SK-N-SH (cell line): Measurements from ENCODE around the gene RCN1. TPM values are rescaled to one million over a fixed set of nuclear protein-coding genes. Genes with fewer than 3 reads are reported as not detected.

ENCODE experiments used
- CTCF ChIA-PET: fragments of 300-600, 350-600 bp; formaldehyde crosslinking; extraction: SDS; loops from one replicate; lab custom pipeline; 2021; lab: Yijun Ruan, JAX
- POLR2A ChIA-PET: fragments of 350-600 bp; sonication (Branson Sonifier 250); formaldehyde crosslinking; extraction: SDS; loops from one replicate; lab custom pipeline; 2020; ENCODE audit warnings: antibody characterized with exemption, inconsistent platforms; lab: Yijun Ruan, JAX
- DNase-seq: peaks from one replicate; pipeline ENCODE4 v3.0.0; 2012
- H2AFZ ChIP-seq: fragments of 200-600 bp; sonication (generic); 2 replicates; pipeline ENCODE4 v1.8.1; 2016; ENCODE audit warnings: antibody characterized with exemption, mild to moderate bottlenecking, low read depth
- H3F3A ChIP-seq: fragments of 200-600 bp; sonication (generic); replicated peaks from 2 replicates; pipeline ENCODE3; 2016; ENCODE audit warnings: antibody characterized with exemption, mild to moderate bottlenecking; ENCODE audit not compliant: insufficient read depth
- H3K27ac ChIP-seq, 2 experiments: fragments of 200-500 bp in 1 of 2; fragments of 200-600 bp in 1 of 2; sonication (Bioruptor generic) in 1 of 2; sonication (generic), shearing (Covaris generic) in 1 of 2; 2 replicates each; pipeline versions ENCODE4 v1.5.1 to v1.6.1; 2014 to 2016; ENCODE audit warnings: low read depth in 2 of 2, inconsistent platforms in 1 of 2, low read length in 1 of 2, mild to moderate bottlenecking in 1 of 2, mixed read lengths in 1 of 2
- H3K27me3 ChIP-seq: fragments of 200-600 bp; sonication (generic), shearing (Covaris generic); 2 replicates; pipeline ENCODE4 v1.6.1; 2016; ENCODE audit warnings: mixed run types; ENCODE audit not compliant: insufficient read depth
- H3K36me3 ChIP-seq, 2 experiments: fragments of 200-500 bp in 1 of 2; fragments of 200-600 bp in 1 of 2; sonication (Bioruptor generic) in 1 of 2; sonication (generic) in 1 of 2; replicated peaks in 1 of 2; 2 replicates each; pipeline versions ENCODE3 to v1.5.1; 2014 to 2016; ENCODE audit warnings: low read length in 1 of 2, mild to moderate bottlenecking in 1 of 2; ENCODE audit not compliant: insufficient read depth in 2 of 2, control insufficient read depth in 1 of 2
- H3K4me1 ChIP-seq, 2 experiments: fragments of 200-500 bp in 1 of 2; fragments of 200-600 bp in 1 of 2; sonication (Bioruptor generic) in 1 of 2; sonication (generic), shearing (Covaris generic) in 1 of 2; 2 replicates each; pipeline versions ENCODE4 v1.5.1 to v1.6.1; 2014 to 2016; ENCODE audit warnings: low read depth in 1 of 2, low read length in 1 of 2, mixed run types in 1 of 2; ENCODE audit not compliant: insufficient read depth in 2 of 2, control insufficient read depth in 1 of 2
- H3K4me2 ChIP-seq: fragments of 200-600 bp; sonication (generic), shearing (Covaris generic); 2 replicates; pipeline ENCODE4 v1.6.1; 2017; ENCODE audit warnings: mixed run types
- H3K4me3 ChIP-seq, 2 experiments: fragments of 200-500 bp in 1 of 2; fragments of 200-600 bp in 1 of 2; sonication (Bioruptor generic) in 1 of 2; sonication (generic), shearing (Covaris generic) in 1 of 2; 2 replicates each; pipeline versions ENCODE4 v1.5.1 to v1.8.1; 2014 to 2016; ENCODE audit warnings: low read depth in 2 of 2, inconsistent platforms in 1 of 2, low read length in 1 of 2, mild to moderate bottlenecking in 1 of 2, mixed read lengths in 1 of 2, moderate library complexity in 1 of 2
- H3K79me2 ChIP-seq: fragments of 200-600 bp; sonication (generic); 2 replicates; pipeline ENCODE4 v1.8.1; 2017; ENCODE audit warnings: mild to moderate bottlenecking; ENCODE audit not compliant: insufficient read depth
- H3K9ac ChIP-seq: fragments of 200-600 bp; sonication (generic); 2 replicates; pipeline ENCODE4 v1.6.1; 2017; ENCODE audit warnings: mixed run types
- H3K9me2 ChIP-seq: fragments of 200-600 bp; sonication (generic); 2 replicates; pipeline ENCODE4 v1.6.1; 2017; ENCODE audit warnings: mixed run types
- H3K9me3 ChIP-seq: fragments of 200-600 bp; sonication (generic); 2 replicates; pipeline ENCODE4 v1.6.1; 2017; ENCODE audit warnings: mixed run types, mild to moderate bottlenecking, moderate library complexity
- H4K20me1 ChIP-seq: fragments of 200-600 bp; sonication (generic); 2 replicates; pipeline ENCODE4 v1.6.1; 2017; ENCODE audit warnings: mild to moderate bottlenecking, mixed run types; ENCODE audit not compliant: insufficient read depth
- CHD2 ChIP-seq: fragments of 150-350 bp; IDR thresholded peaks from 2 replicates; pipeline ENCODE4 v1.6.1; 2018; ENCODE audit warnings: low read length; ENCODE audit not compliant: partially characterized antibody
- ELF1 ChIP-seq: IDR thresholded peaks from 2 replicates; pipeline ENCODE4 v1.4.0; 2012
- EZH2phosphoT487 ChIP-seq: fragments of 200-600 bp; sonication (generic); IDR thresholded peaks from 2 replicates; pipeline ENCODE4 v1.6.1; 2017; ENCODE audit warnings: low read depth, mixed run types, mild to moderate bottlenecking, antibody characterized with exemption, moderate library complexity, borderline replicate concordance
- FOXJ3 ChIP-seq: sonication (generic); formaldehyde crosslinking; IDR thresholded peaks from 2 replicates; pipeline ENCODE4 v1.5.1; 2020; ENCODE audit warnings: mild to moderate bottlenecking, missing genetic modification reagents
- GATA2 ChIP-seq: sonication (generic); formaldehyde crosslinking; IDR thresholded peaks from 2 replicates; pipeline ENCODE4 v1.5.0; 2020; ENCODE audit warnings: mild to moderate bottlenecking, missing genetic modification reagents
- MEF2A ChIP-seq: IDR thresholded peaks from 2 replicates; pipeline ENCODE4 v1.4.0; 2012; ENCODE audit warnings: low read depth, borderline replicate concordance
- MXI1 ChIP-seq: IDR thresholded peaks from 2 replicates; pipeline ENCODE4 v1.6.1; 2012; ENCODE audit warnings: mild to moderate bottlenecking, low read depth, low read length, improper control_type of control experiment
- REST ChIP-seq: IDR thresholded peaks from 2 replicates; pipeline ENCODE4 v1.6.1; 2012; ENCODE audit warnings: mild to moderate bottlenecking, low read depth, low read length, moderate library complexity
- RXRA ChIP-seq: IDR thresholded peaks from 2 replicates; pipeline ENCODE4 v1.4.0; 2012; ENCODE audit warnings: low read depth, mild to moderate bottlenecking, borderline replicate concordance
- SIN3A ChIP-seq: IDR thresholded peaks from 2 replicates; pipeline ENCODE4 v1.6.1; 2012; ENCODE audit warnings: low read depth, mild to moderate bottlenecking, low read length, moderate library complexity, borderline replicate concordance
- USF2 ChIP-seq: fragments of 150-350 bp; IDR thresholded peaks from 2 replicates; pipeline ENCODE4 v1.6.1; 2017; ENCODE audit warnings: antibody characterized with exemption, low read length, low read depth, borderline replicate concordance
- YY1 ChIP-seq: IDR thresholded peaks from 2 replicates; pipeline ENCODE4 v1.4.0; 2012; ENCODE audit warnings: low read depth, mild to moderate bottlenecking
- WGBS: methylation state at CpG from one replicate; pipeline ENCODE4 v1.1.6; 2017; ENCODE audit warnings: low lambda C conversion rate; 5-methylcytosine and 5-hydroxymethylcytosine counted together
- polyA plus RNA-seq, 3 experiments: library from polyadenylated mRNA; depleted of rRNA; stranded (reverse); fragments of >200 nt; gene quantifications; 2 replicates each; pipeline ENCODE4 v1.2.3, GENCODE V29; 2012
- TF ChIP-seq, protein P1 (sequence below): IDR thresholded peaks from 2 replicates; pipeline ENCODE4; 2012
- TF ChIP-seq, protein P2 (sequence below): IDR thresholded peaks from 2 replicates; pipeline ENCODE4 v1.4.0; 2012; ENCODE audit warnings: low read depth, borderline replicate concordance

RCN1 gene
- polyA plus RNA-seq, 1 of the 3 experiments (the other 2 are of a cell fraction): 63.3 TPM

- TF ChIP-seq MXI1 (no peak), ELF1 (no peak; the same call in 1 of the 2 replicates), FOXJ3 (CRISPR knock-in tag) (no peak), YY1 (no peak; the same call in 1 of the 2 replicates)
- TF ChIP-seq, protein P1, sequence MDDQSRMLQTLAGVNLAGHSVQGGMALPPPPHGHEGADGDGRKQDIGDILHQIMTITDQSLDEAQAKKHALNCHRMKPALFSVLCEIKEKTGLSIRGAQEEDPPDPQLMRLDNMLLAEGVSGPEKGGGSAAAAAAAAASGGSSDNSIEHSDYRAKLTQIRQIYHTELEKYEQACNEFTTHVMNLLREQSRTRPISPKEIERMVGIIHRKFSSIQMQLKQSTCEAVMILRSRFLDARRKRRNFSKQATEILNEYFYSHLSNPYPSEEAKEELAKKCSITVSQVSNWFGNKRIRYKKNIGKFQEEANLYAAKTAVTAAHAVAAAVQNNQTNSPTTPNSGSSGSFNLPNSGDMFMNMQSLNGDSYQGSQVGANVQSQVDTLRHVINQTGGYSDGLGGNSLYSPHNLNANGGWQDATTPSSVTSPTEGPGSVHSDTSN: peak; percentile 78
- TF ChIP-seq, protein P2, sequence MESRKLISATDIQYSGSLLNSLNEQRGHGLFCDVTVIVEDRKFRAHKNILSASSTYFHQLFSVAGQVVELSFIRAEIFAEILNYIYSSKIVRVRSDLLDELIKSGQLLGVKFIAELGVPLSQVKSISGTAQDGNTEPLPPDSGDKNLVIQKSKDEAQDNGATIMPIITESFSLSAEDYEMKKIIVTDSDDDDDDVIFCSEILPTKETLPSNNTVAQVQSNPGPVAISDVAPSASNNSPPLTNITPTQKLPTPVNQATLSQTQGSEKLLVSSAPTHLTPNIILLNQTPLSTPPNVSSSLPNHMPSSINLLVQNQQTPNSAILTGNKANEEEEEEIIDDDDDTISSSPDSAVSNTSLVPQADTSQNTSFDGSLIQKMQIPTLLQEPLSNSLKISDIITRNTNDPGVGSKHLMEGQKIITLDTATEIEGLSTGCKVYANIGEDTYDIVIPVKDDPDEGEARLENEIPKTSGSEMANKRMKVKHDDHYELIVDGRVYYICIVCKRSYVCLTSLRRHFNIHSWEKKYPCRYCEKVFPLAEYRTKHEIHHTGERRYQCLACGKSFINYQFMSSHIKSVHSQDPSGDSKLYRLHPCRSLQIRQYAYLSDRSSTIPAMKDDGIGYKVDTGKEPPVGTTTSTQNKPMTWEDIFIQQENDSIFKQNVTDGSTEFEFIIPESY: no peak
Observed at GRCh38 chr11:32137263-32137662, 46.4 kb downstream of the RCN1 start (continued).

DNA sequence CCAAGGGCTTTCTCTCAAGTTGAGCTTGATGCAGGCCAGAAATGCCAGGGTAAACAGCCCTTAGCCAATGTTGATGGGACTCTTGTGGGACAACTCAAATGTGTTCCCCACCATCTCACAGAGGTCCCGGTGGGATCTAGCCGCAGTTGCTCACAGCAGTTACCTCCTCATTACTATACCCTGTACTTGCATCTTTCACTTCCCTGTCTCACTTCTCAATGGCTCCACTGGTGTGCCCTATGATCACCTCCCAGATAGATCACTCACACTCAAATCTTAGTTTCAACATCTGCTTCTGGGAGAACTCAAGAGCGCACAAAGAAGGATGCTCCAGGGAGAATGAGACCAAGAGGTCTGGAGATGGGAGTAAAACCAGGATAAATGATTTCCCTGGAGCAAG is 47.0 kb downstream of the RCN1 start:
- Histone ChIP-seq H2AFZ (peak overlapping the region; percentile 81; the same call in 1 of the 2 replicates), H3K4me1 (peaks cover 0 to 11% of the 10 kb centered on the region in 2 experiments; a peak in 1 of 4 replicates), H3K9me3 (no peaks in the 10 kb centered on the region), H3K27ac (peak overlapping the region in 1 of 2 experiments; percentile 74; a peak in 2 of 4 replicates), H3F3A (peaks cover 17% of the 10 kb centered on the region), H3K79me2 (no peaks in the 10 kb centered on the region), H3K9me2 (no peaks in the 10 kb centered on the region), H3K4me2 (no peak overlapping the region), H3K4me3 (no peak overlapping the region), H4K20me1 (no peaks in the 10 kb centered on the region), H3K36me3 (no peaks in the 10 kb centered on the region), H3K9ac (no peak overlapping the region), H3K27me3 (no peaks in the 10 kb centered on the region)
- WGBS: 77% methylated on average over 3 of the region's 3 CpGs
- ChIA-PET POLR2A (no interaction called here), CTCF (no interaction called here)
- TF ChIP-seq RXRA (no peak), EZH2phosphoT487 (no peak), MEF2A (no peak), USF2 (no peak), GATA2 (CRISPR knock-in tag) (no peak), SIN3A (no peak), REST (no peak), CHD2 (no peak), YY1 (no peak)
- DNase-seq: no peak
